Measurements from ENCODE around the gene NOD1.

DNA sequence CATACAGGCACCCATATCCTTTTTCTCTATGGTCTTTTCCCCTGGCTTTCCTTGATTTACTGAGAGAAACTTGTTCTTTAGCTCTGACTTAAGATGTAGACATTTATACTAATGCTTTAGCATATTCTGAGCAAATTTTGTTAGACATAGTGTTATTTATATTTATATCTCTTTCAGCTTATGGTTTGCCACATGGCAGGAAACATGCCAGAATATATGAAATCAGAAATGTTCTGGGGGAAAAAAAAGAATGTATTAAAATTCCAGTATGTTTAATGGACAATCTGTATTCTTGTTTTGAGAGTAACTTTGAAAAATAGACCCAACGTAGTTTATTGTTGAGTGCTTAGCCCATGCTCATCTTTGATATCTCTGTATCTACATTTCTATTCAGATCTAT is 36.2 kb upstream of the NOD1 start:
- TF ChIP-seq POLR2A (IDR thresholded peaks at IDR 0.05): no peak
- TF ChIP-seq CTCF (IDR thresholded peaks at IDR 0.05): no peak

Measured in tibial nerve (tissue), 3 donors.